Measurements from ENCODE around the gene HHLA2.
"Not testable (repeated sequence)": the region's sequence is repeated elsewhere in the genome, so short reads cannot be mapped to it uniquely, and the experiment has no call there.

Gene HHLA2

GRCh38 chr3:108343491-108343890 lies 47.1 kb downstream of the HHLA2 start:
- DNase-seq, result no peak

GRCh38 chr3:108345492-108346205 lies 49.3 kb downstream of the HHLA2 start:
- DNase-seq, result no peak

GRCh38 chr3:108346301-108347227 lies 50.2 kb downstream of the HHLA2 start:
- no peak for DNase-seq

GRCh38 chr3:108352176-108352575 lies 55.8 kb downstream of the HHLA2 start:
- DNase-seq, result no peak

GRCh38 chr3:108354562-108354961 lies 58.2 kb downstream of the HHLA2 start:
- no peak for DNase-seq

GRCh38 chr3:108357042-108357441 lies 60.7 kb downstream of the HHLA2 start:
- DNase-seq, result no peak

- no peak for DNase-seq
Measured at GRCh38 chr3:108359011-108359410, 62.7 kb downstream of the HHLA2 start.

- no peak for DNase-seq
Measured at GRCh38 chr3:108376026-108376425, 79.7 kb downstream of the HHLA2 start.

- no peak for DNase-seq
Measured at GRCh38 chr3:108377384-108377783, 81.0 kb downstream of the HHLA2 start.

- DNase-seq, result no peak
Measured at GRCh38 chr3:108378153-108378951, 82.0 kb downstream of the HHLA2 start.

- DNase-seq, result not testable (repeated sequence)
Measured at GRCh38 chr3:108378952-108379342, 82.6 kb downstream of the HHLA2 start.

- no peak for DNase-seq
Measured at GRCh38 chr3:108380128-108380795, 83.9 kb downstream of the HHLA2 start.

- DNase-seq, result no peak
Measured at GRCh38 chr3:108381529-108382140, 85.3 kb downstream of the HHLA2 start.

GRCh38 chr3:108383306-108383705 lies 87.0 kb downstream of the HHLA2 start:
- DNase-seq, result no peak

GRCh38 chr3:108387063-108387462 lies 90.7 kb downstream of the HHLA2 start:
- no peak for DNase-seq

GRCh38 chr3:108388136-108389132 lies 92.1 kb downstream of the HHLA2 start:
- DNase-seq, result peak; percentile 44 to 50

- no peak for DNase-seq
Measured at GRCh38 chr3:108389372-108389771, 93.0 kb downstream of the HHLA2 start.

GRCh38 chr3:108391917-108392593 lies 95.7 kb downstream of the HHLA2 start:
- no peak for DNase-seq

GRCh38 chr3:108393128-108393900 lies 97.0 kb downstream of the HHLA2 start:
- DNase-seq, result no peak

Data from activated T-cell treated with anti-CD3 and anti-CD28 coated beads, Interleukin-2, amount 50 U/mL, for 48 hours (primary cell).